ENCODE data around the gene ITIH3. TPM values are rescaled to one million over a fixed set of nuclear protein-coding genes. Genes with fewer than 3 reads are reported as not detected.

Gene ITIH3
- total and polyA plus RNA-seq, 2 donors from 2014 or later: 2.1 to 2.3 TPM

- intact Hi-C loops (cut with DNase I): no loop called here
- no peak overlapping the region for H3K9ac ChIP-seq (ENCODE audit: low read length in 3 of 3)
- no peaks in the 10 kb centered on the region for H3K4me1 ChIP-seq (ENCODE audit: control insufficient read depth in 2 of 3, insufficient read depth in 2 of 3, low read depth in 1 of 3, low read length in 3 of 3)
- DNase-seq: no peak
- no peak for FAIRE-seq
- no peaks in the 10 kb centered on the region for H3K27me3 ChIP-seq (ENCODE audit: control insufficient read depth, insufficient read depth, low read length)
- no peak overlapping the region for H3K4me3 ChIP-seq (ENCODE audit: low read length in 3 of 3)
- H3K9me3 ChIP-seq (ENCODE audit: control insufficient read depth in 2 of 3, insufficient read depth in 1 of 3, low read length in 3 of 3): no peaks in the 10 kb centered on the region
- TF ChIP-seq CTCF (IDR thresholded peaks at IDR 0.05; ENCODE audit: borderline replicate concordance, extremely low read depth, insufficient read depth): no peak
- no peak overlapping the region for H3K27ac ChIP-seq (ENCODE audit: low read depth in 2 of 2, low read length in 2 of 2)
- H3K36me3 ChIP-seq (ENCODE audit: control insufficient read depth in 2 of 3, insufficient read depth in 3 of 3, low read length in 3 of 3): peaks cover 2 to 14% (median 7%) of the 10 kb centered on the region in 3 donors
Measured at GRCh38 chr3:52856666-52857065, 62.1 kb downstream of the ITIH3 start.

- no peak overlapping the region for H3K9ac ChIP-seq (ENCODE audit: low read length in 3 of 3)
- no peaks in the 10 kb centered on the region for H3K4me1 ChIP-seq (ENCODE audit: control insufficient read depth in 2 of 3, insufficient read depth in 2 of 3, low read depth in 1 of 3, low read length in 3 of 3)
- no peak for DNase-seq
- no peaks in the 10 kb centered on the region for H3K9me3 ChIP-seq (ENCODE audit: control insufficient read depth in 2 of 3, insufficient read depth in 1 of 3, low read length in 3 of 3)
- no peak overlapping the region for H3K4me3 ChIP-seq (ENCODE audit: low read length in 3 of 3)
- no peaks in the 10 kb centered on the region for H3K27me3 ChIP-seq (ENCODE audit: control insufficient read depth, insufficient read depth, low read length)
- no peak overlapping the region for H3K27ac ChIP-seq (ENCODE audit: low read depth in 2 of 2, low read length in 2 of 2)
- TF ChIP-seq CTCF (IDR thresholded peaks at IDR 0.05; ENCODE audit: borderline replicate concordance, extremely low read depth, insufficient read depth): no peak
- intact Hi-C loops (cut with DNase I): no loop called here
- H3K36me3 ChIP-seq (ENCODE audit: control insufficient read depth in 2 of 3, insufficient read depth in 3 of 3, low read length in 3 of 3): peaks cover under 1 to 9% (median 3%) of the 10 kb centered on the region in 3 donors
- FAIRE-seq: no peak
Measured at GRCh38 chr3:52857133-52857532, 62.5 kb downstream of the ITIH3 start.

GRCh38 chr3:52857864-52858263, 63.3 kb downstream of the ITIH3 start:
- H3K4me3 ChIP-seq (ENCODE audit: low read length in 3 of 3): no peak overlapping the region
- H3K27ac ChIP-seq (ENCODE audit: low read depth in 2 of 2, low read length in 2 of 2): no peak overlapping the region
- FAIRE-seq (no peak), DNase-seq (no peak)
- peaks cover 0 to 3% (median 0%) of the 10 kb centered on the region in 3 donors for H3K36me3 ChIP-seq (ENCODE audit: control insufficient read depth in 2 of 3, insufficient read depth in 3 of 3, low read length in 3 of 3)
- TF ChIP-seq CTCF (IDR thresholded peaks at IDR 0.05; ENCODE audit: borderline replicate concordance, extremely low read depth, insufficient read depth): no peak
- no peaks in the 10 kb centered on the region for H3K9me3 ChIP-seq (ENCODE audit: control insufficient read depth in 2 of 3, insufficient read depth in 1 of 3, low read length in 3 of 3)
- no peaks in the 10 kb centered on the region for H3K27me3 ChIP-seq (ENCODE audit: control insufficient read depth, insufficient read depth, low read length)
- no peaks in the 10 kb centered on the region for H3K4me1 ChIP-seq (ENCODE audit: control insufficient read depth in 2 of 3, insufficient read depth in 2 of 3, low read depth in 1 of 3, low read length in 3 of 3)
- intact Hi-C loops (cut with DNase I): no loop called here
- H3K9ac ChIP-seq (ENCODE audit: low read length in 3 of 3): no peak overlapping the region

Small RNA genes lying within 50 kb of the gene (microRNA-seq; reads per million reads assigned to microRNA genes)
- gene MIR8064: not detected

Other genes with a start within 250 kb of the ITIH3 start
- 56.2 TPM for gene PBRM1, start 108.9 kb upstream of the ITIH3 start, total RNA-seq
- gene PBRM1, start 108.9 kb upstream of the ITIH3 start, polyA plus RNA-seq (ENCODE audit: insufficient read depth, low read depth, low replicate concordance): 4.1 TPM
- gene GNL3, start 108.8 kb upstream of the ITIH3 start, total RNA-seq: 47.8 TPM
- gene GNL3, start 108.8 kb upstream of the ITIH3 start, polyA plus RNA-seq (ENCODE audit: insufficient read depth, low read depth, low replicate concordance): 27.9 TPM
- gene GLT8D1, start 89.0 kb upstream of the ITIH3 start, total RNA-seq: 60.4 TPM
- 62.1 TPM for gene GLT8D1, start 89.0 kb upstream of the ITIH3 start, polyA plus RNA-seq (ENCODE audit: insufficient read depth, low read depth, low replicate concordance)
- 124 TPM for gene SPCS1, start 88.7 kb upstream of the ITIH3 start, total RNA-seq
- gene SPCS1, start 88.7 kb upstream of the ITIH3 start, polyA plus RNA-seq (ENCODE audit: insufficient read depth, low read depth, low replicate concordance): 265 TPM
- gene NEK4, start 23.9 kb upstream of the ITIH3 start, total RNA-seq: 27.9 TPM
- gene NEK4, start 23.9 kb upstream of the ITIH3 start, polyA plus RNA-seq (ENCODE audit: insufficient read depth, low read depth, low replicate concordance): 5.5 TPM
- gene ITIH1, start 17.2 kb upstream of the ITIH3 start, total RNA-seq: 0.22 TPM
- gene ITIH1, start 17.2 kb upstream of the ITIH3 start, polyA plus RNA-seq (ENCODE audit: insufficient read depth, low read depth, low replicate concordance): not detected
- 15.4 TPM for gene ITIH4, start 35.9 kb downstream of the ITIH3 start, total RNA-seq
- gene ITIH4, start 35.9 kb downstream of the ITIH3 start, polyA plus RNA-seq (ENCODE audit: insufficient read depth, low read depth, low replicate concordance): 12.9 TPM
- 18.6 TPM for gene MUSTN1, start 40.2 kb downstream of the ITIH3 start, total RNA-seq
- 47.8 TPM for gene MUSTN1, start 40.2 kb downstream of the ITIH3 start, polyA plus RNA-seq (ENCODE audit: insufficient read depth, low read depth, low replicate concordance)
- gene STIMATE, start 102.8 kb downstream of the ITIH3 start, total RNA-seq: 21.4 TPM
- gene STIMATE, start 102.8 kb downstream of the ITIH3 start, polyA plus RNA-seq (ENCODE audit: insufficient read depth, low read depth, low replicate concordance): 23.3 TPM